GM21717 (cell line): Measurements from ENCODE around the gene VAV3.
"Not testable (repeated sequence)": the region's sequence is repeated elsewhere in the genome, so short reads cannot be mapped to it uniquely, and the experiment has no call there.

Experiments
- ATAC-seq: cut with Tn5 transposase; IDR thresholded peaks from one replicate; pipeline ENCODE4 v1.9.1; 2021; ENCODE audit warnings: mild to moderate bottlenecking, moderate library complexity; ENCODE audit not compliant: unreplicated experiment

VAV3 gene

GRCh38 chr1:107965110-107965991, at the start of gene VAV3:
TSS of gene VAV3 (minus strand) at chr1:107965180. CDS start at chr1:107964869, 311 bp downstream.
- no peak for ATAC-seq

DNA sequence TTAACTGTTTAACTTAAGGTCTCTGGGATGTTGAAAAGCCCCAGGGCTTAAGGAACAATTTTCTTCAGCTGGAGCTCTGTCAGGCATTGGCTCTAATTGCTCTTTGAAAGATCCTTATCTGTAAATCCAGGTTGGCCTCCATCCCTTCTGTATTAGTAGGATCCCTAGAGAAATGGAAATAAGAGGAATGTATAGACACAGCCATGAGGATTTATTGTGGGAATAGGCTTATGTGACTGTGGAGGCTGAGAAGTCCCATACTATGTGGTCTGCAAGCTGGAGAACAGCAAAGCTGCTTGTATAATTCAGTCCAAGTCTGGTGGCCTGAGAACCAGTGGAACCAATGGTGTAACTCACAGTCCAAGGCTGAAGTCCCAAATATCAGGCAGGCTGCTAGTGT, 47.6 kb upstream of the VAV3 start:
- ATAC-seq, result no peak

DNA sequence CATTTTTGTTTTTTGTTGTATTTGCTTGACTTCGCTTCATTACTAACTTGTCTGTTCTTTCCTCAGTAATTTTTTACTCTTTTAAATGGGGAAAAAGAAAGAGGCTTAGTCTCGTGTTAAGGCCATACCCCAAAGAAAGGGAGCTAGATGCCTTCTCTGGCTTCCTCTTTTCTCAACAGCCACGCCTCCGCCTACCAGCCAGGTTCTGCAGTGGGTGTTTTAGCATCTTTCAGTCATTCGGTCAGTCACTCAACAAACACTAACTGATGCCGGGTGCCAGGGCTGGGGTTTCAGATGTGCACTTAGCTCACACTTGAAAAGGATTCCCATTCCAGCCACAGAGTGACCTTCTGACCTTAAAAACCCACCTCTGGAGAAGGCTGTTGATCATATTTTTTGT, 46.3 kb upstream of the VAV3 start:
- no peak for ATAC-seq

DNA sequence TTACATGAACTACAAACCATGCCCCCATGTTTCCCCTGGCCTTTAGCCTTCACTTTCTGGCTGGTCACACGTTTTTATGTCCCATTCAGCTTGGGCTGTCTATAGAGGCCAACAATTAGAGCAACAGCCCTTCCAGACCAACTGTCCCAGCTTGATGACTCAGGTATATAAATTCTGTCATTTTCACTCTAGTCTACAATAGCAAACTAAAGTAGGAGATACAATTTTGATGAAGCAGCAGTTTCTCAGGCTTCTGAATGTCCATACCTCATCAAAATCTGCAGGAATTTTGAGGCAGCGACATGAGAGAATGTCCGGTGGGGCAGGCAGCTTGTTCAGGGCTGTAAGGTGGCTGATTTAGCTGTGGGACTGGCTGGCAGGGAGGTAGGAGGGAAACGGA, 45.6 kb upstream of the VAV3 start:
- no peak for ATAC-seq

DNA sequence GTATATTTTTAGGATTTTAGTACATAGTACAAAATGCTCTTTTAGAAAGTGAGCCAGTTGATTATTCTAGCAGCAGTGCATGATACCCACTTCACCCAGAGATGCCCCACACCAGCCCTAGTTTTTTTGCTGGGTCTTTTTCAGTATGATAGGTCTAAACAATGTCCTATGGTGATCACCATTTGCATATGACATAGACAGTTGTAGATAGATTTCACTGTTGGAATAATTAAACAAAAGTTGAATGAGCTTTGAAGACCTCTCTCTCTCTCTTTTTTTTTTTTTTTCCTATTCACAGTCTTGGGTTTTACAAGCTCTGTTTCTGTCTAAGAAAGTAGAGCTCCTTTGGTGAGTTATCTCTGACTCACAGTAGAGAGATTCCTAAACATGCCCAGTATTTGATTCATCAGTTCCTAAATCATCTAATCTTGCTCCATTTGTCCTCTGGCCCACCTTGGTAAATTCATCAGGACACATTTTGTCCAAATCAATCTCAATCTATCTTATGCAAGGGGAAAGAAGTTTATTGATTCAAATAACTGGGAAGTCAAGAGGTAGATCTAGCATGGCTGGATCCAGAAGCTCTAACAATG, 44.7 kb upstream of the VAV3 start:
- no peak for ATAC-seq

DNA sequence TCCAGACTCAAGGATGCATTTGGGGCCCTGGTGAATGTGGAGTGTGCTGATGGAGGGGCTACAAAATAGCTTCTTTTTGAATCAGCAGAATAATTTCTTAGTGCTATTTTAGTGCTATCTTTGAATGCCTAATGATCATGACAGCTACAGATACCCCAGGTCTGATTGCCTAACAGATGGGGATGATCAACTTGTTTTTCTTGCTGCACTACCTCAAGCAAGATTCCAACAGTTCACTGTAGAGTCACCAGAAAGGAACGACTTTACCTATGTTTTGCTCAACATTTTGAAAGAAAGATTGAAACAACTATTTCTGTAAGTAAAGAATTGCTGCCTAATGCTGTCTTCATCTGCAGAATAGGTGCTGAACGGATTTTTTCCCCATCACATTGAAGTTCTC, 42.6 kb upstream of the VAV3 start:
- no peak for ATAC-seq

- ATAC-seq, result no peak
Measured at GRCh38 chr1:108007070-108007469, 42.1 kb upstream of the VAV3 start.

- not testable (repeated sequence) for ATAC-seq
Measured at GRCh38 chr1:108004919-108005318, 39.9 kb upstream of the VAV3 start.

DNA sequence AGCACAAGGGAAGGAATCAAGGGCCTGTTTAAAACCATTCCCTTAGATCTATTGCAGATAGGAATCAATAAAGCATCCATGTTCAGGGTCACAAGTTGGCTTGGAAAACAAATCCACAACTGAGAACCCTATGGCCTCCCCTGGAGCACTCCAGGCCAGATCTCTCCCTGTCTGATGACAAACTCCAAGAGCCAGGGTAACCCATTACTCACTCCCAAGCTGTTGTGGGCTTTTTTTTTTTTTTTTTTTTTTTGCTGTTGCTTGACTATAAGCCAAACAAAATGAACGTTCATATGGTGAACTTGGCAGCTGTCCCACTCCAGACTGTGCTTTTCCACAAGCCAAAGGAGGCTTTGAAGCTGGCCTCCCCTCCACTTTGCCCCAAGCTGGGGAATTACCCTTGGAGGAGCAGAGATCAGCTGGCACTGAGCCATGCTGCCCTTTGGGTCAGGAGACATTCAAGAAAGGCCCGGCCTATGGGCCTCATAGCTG, 35.7 kb upstream of the VAV3 start:
- ATAC-seq, result no peak

DNA sequence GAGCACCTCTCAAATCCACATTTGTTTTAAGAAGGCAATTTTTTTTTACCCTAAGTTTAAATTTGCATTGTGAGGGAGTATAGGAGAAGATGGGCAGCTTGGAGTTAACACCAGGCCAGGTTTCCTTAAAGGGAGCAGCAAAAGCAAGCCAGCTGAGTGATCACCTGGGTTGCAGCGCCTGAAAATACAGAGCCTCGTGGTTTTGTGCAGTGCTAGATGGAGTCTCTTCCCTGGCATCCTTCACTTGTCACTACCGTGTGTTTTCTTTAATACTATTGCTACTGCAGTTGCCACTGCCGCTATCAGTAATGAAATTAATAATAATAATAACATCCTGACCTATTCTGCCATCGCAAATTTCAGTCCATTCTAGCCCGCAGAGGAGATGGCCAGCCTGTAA, 35.2 kb upstream of the VAV3 start:
- ATAC-seq, result no peak

- ATAC-seq, result no peak
Measured at GRCh38 chr1:107997866-107998265, 32.9 kb upstream of the VAV3 start.

GRCh38 chr1:107993920-107994319, 28.9 kb upstream of the VAV3 start:
- ATAC-seq, result no peak

GRCh38 chr1:107992347-107992746, 27.4 kb upstream of the VAV3 start:
- no peak for ATAC-seq

DNA sequence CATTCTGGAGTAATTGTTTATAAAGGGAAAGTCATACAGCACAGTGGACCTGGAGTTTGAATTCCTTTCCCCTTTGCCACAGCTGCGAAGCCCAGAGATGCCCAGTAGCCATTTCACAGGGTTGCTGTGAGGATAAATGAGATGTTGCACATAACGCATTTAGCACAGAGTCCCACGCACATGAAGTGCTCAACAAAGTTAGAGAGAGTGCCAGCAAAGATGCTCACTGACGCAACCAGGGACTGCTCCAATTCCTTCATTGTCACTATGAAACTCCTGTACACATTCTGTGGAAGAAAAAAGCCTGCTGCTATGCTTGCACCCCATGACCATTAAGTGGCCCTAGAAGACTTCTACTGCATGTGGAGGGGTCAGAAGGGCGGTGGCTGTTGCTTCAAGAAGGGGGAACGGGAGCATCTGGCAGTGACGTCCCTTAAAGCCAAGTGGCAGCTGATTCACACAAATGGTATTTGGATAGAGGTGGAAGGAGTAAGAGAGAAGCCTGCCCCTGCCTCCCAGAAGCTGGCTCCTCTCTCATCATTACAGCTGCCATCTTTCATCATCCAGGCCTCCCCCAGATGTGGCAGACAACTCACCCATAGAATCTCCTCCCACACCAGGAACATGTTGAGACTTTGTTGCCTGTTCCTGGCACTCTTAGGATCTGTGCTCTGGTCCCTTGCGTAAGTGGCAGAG, 26.5 kb upstream of the VAV3 start:
- no peak for ATAC-seq

GRCh38 chr1:107990606-107991005, 25.6 kb upstream of the VAV3 start:
- no peak for ATAC-seq

GRCh38 chr1:107981277-107981676, 16.3 kb upstream of the VAV3 start:
- no peak for ATAC-seq

DNA sequence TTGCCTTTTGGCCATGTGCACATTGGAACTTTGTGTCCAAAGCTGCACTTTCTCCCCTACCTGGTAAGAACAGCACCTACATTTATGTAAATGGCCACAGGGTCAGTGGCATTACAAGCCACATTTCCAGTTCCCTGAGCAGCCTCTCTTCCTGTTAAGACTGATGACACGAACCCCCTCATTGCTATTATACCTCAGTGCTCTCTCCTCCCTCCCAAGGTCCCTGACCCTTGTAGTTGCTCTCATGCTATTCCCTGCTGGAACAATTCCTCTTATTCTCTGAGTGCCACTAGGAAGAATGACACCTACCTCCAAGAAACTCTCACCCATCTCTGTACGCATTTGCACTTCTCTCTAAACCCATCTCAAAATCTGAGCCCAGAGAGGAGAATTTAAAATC, 14.9 kb upstream of the VAV3 start:
- ATAC-seq, result no peak

DNA sequence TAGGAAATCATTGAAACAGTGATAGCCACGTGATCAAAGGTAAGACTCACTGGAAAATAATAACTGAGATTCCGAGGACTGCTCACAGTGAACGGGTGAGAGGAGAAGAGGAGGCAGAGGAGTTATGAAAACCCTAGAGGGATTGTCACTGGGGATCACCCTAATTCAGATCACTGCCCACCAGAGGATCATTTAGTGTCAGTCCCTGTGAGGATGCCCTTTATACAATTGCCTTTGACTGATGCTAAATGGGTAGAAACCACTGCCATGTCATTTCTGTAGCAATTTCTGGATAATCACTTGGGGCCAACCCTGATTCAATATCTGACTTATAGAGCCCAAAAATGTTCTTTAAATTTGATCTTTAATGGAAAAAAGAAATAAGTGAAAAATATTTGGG, 14.1 kb upstream of the VAV3 start:
- no peak for ATAC-seq

GRCh38 chr1:107976836-107977235, 11.9 kb upstream of the VAV3 start:
- no peak for ATAC-seq

- no peak for ATAC-seq
Measured at GRCh38 chr1:107976431-107976830, 11.5 kb upstream of the VAV3 start.

- no peak for ATAC-seq
Measured at GRCh38 chr1:107975851-107976250, 10.9 kb upstream of the VAV3 start.

- ATAC-seq, result no peak
Measured at GRCh38 chr1:107974090-107974489, 9.1 kb upstream of the VAV3 start.
